ENCODE data around the gene NELFCD. TPM values are rescaled to one million over a fixed set of nuclear protein-coding genes. Genes with fewer than 3 reads are reported as not detected.
A peak's percentile ranks its signal among the peaks of the same experiment; 100 is the strongest.

The NELFCD gene
- total and polyA plus RNA-seq, 9 of the 15 experiments (the other 6 are each of a cell fraction or from before 2014, with no cell fraction given): 11.7 to 163 (median 96.5) TPM

DNA sequence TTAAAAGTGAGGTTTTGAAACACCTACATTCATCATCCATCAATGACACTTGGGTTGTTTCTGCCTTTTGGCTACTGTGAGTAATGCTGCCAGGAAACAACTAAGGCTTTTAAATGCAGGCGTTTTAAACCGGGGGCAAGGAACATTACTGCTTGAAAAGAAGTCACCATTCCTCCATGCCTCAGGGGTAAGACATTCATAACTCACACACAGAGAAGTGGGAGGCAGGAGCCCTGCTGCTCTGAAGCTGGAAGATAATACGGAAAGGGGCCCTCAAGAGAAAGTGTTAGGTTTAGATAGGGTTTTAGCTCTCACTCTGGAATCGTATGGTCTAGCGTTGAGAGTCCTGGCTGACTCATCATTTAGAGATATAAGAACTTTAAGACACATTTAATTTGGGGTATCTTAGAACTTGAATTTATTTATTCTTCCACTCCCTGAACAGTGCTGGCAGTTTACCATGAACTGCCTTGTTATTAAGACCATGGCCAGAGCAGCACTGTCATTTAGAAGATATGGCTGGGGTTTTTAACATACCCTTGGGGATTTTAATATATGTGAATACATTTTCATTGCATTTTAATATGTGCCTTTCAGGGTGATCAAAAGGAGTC, 40.0 kb downstream of the NELFCD start (continued):
- TF ChIP-seq ARNT (IDR thresholded peaks at IDR 0.05) (peak; percentile 75 to 99; a peak in 3 of 4 replicates), ELF2 (CRISPR knock-in tag; IDR thresholded peaks at IDR 0.05) (peak; percentile 51; the same call in 1 of the 2 replicates), CCAR2 (IDR thresholded peaks at IDR 0.05; ENCODE audit: low read depth, low read length) (no peak), YBX1 (IDR thresholded peaks at IDR 0.05) (no peak), ZNF766 (CRISPR knock-in tag; conservative IDR thresholded peaks at IDR 0.05) (peak; percentile 82), IFI16 (CRISPR knock-in tag; IDR thresholded peaks at IDR 0.05) (no peak), PURB (CRISPR knock-in tag; IDR thresholded peaks at IDR 0.05; ENCODE audit: low read depth) (no peak), ZNF280B (CRISPR knock-in tag; IDR thresholded peaks at IDR 0.05) (no peak), NCOA2 (IDR thresholded peaks at IDR 0.05; ENCODE audit: partially characterized antibody in 2 of 2) (peak in 1 of 2 experiments; percentile 76), MNT (conservative IDR thresholded peaks at IDR 0.05) (peak; percentile 46 to 79; a peak in 3 of 4 replicates), MCM2 (IDR thresholded peaks at IDR 0.05; ENCODE audit: low read depth) (no peak), ZNF146 (CRISPR knock-in tag; IDR thresholded peaks at IDR 0.05; ENCODE audit: unreplicated experiment) (no peak), TARDBP (IDR thresholded peaks at IDR 0.05) (no peak), SIN3A (IDR thresholded peaks at IDR 0.05; ENCODE audit: borderline replicate concordance in 2 of 2, control insufficient read depth in 1 of 2, low read depth in 2 of 2, low read length in 2 of 2) (no peak), BRF2 (IDR thresholded peaks at IDR 0.05; ENCODE audit: borderline replicate concordance, insufficient read depth, insufficient read length) (no peak), NCOA4 (IDR thresholded peaks at IDR 0.05; ENCODE audit: partially characterized antibody) (no peak), GABPB2 (CRISPR knock-in tag; conservative IDR thresholded peaks at IDR 0.05) (no peak), TGIF2 (CRISPR knock-in tag; IDR thresholded peaks at IDR 0.05) (no peak), SMAD2 (IDR thresholded peaks at IDR 0.05; ENCODE audit: low read depth, low read length) (no peak), ZNF3 (CRISPR knock-in tag; IDR thresholded peaks at IDR 0.05) (no peak), GABPA (tag; conservative IDR thresholded peaks at IDR 0.05; ENCODE audit: low read depth) (no peak), ZNF282 (CRISPR knock-in tag; IDR thresholded peaks at IDR 0.05) (no peak), SIN3B (IDR thresholded peaks at IDR 0.05; ENCODE audit: low read depth) (no peak)
